GM19025 (cell line): ENCODE data around the gene SALL3.
"Not testable (repeated sequence)": the region's sequence is repeated elsewhere in the genome, so short reads cannot be mapped to it uniquely, and the experiment has no call there.

Experiments
- ATAC-seq: cut with Tn5 transposase; IDR thresholded peaks from one replicate; pipeline ENCODE4 v1.9.1; 2021; ENCODE audit warnings: mild to moderate bottlenecking, low read depth, moderate library complexity; ENCODE audit not compliant: unreplicated experiment

Gene SALL3

GRCh38 chr18:78979730-78980278 lies at the start of gene SALL3:
Gene SALL3, plus strand, starts transcription at chr18:78979818. Its CDS starts 457 bp downstream, at chr18:78980275.
- ATAC-seq, result no peak

GRCh38 chr18:78932281-78932680 lies 47.3 kb upstream of the SALL3 start:
- ATAC-seq, result no peak

DNA sequence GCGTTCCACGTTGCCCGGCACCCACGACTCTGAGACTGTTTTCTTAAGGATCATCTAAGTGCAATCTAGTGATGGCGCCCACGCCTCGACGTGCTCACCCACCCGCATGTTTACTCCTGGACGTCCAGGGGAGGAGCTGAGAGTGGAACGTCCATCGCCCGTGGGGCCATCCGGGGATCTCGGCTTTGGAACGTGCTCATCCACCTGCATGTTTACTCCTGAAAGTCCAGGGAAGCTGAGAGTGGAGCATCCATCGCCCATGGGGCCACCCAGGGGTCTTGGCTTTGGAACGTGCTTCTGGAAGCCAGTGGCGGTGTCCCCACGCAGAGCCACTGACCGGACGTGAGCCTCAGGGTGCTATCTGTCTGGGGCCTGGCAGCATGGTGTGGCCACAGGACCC lies 45.6 kb upstream of the SALL3 start:
- ATAC-seq, result no peak

DNA sequence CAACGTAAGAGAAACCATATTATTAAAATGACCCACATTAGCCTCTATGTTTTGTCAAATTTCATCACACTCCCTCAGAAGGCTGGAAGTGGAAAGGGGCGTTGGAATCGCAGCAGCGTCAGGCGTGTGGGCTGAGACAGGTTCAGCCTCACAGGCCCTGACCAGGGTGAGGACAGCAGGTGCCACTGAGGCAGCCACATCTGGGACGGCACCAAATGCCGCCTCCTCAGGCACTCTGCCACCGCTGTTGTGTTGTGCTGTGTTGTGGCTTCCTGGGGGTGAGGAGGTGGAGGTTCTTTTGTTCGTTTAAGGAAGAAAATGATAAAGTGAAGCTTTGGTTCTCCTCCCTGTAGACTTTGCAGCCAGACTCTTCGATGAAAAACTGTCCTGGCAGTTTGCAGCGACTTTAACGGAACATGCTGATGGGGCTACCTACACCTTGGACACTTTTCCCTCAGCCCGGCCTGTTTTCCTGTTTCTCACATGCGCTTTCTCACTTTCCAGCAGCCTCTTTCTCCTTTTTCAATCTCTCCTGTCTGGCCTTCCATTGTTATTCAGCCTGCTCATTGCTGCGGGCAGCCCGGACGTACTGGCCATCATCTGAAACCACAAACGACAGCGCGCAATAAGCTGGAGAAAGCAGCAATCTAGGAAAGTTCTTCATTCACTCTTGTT lies 44.9 kb upstream of the SALL3 start:
- no peak for ATAC-seq

GRCh38 chr18:78935406-78935805 lies 44.2 kb upstream of the SALL3 start:
- ATAC-seq, result no peak

- no peak for ATAC-seq
Observed at GRCh38 chr18:78936251-78937005, 43.2 kb upstream of the SALL3 start.

- ATAC-seq, result no peak
Observed at GRCh38 chr18:78937166-78937565, 42.5 kb upstream of the SALL3 start.

- no peak for ATAC-seq
Observed at GRCh38 chr18:78939105-78939504, 40.5 kb upstream of the SALL3 start.

DNA sequence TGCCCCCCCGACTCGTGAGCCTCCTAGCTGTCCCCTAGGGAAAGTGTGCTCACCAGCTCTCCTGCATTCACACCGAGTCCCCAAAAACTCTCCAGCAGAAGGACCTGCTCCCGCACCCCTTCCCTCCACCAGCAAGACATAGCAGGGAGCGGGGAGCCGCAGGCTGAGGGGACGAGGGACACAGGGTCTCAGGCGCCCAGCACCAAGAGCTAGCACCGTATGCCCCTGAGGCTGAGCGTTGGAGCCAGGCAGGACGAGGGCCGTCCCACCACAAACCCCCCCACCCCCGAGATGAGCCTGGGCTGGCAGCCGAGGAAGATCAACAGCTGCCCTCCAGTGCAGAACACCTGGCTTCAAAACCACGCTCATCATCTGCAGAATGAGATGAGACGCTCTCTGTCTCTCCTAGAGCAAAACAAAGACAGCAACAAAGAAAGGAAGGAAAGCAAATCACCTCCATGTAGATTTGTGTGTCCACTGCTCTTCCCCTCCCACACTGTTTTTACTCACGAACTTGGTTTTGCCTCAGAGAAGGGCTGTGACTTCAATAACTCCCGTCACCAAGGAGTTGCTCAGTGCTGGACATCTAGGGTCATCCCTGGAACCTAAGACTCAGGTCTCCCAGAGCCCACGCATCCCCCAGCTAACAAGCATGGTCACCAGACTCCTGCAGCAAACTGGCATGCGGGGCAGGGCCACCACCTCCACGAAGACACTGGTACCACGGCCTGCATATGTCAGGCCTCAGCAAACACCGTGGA lies 39.7 kb upstream of the SALL3 start:
- ATAC-seq, result no peak

DNA sequence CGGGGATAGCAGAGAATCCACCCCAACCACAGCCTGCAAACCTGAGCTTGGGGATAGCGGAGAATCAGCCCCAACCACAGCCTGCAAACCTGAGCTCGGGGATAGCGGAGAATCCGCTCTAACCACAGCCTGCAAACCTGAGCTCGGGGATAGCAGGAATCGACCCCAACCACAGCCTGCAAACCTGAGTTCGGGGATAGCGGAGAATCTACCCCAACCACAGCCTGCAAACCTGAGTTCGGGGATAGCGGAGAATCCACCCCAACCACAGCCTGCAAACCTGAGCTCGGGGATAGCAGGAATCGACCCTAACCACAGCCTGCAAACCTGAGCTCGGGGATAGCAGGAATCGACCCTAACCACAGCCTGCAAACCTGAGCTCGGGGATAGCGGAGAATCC lies 37.4 kb upstream of the SALL3 start:
- not testable (repeated sequence) for ATAC-seq

DNA sequence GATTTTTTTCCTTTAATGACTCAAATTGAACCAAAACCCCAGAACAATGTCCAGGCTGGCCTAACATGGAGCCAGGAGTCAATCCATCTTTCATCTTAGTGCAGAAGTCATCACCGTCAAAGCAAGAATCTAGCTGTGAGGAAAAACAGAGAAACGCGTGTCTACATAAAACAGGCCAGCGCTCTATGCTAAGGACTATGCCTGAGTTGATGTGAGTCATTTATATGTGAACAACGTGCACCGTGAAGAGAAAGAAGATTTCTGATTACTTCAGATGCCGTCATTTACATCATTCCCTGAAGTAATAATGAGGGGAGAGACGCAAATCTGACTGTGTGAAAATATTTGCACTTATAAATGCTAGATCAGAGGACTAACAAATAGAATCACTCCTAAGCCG lies 34.0 kb upstream of the SALL3 start:
- ATAC-seq, result no peak

- ATAC-seq, result no peak
Observed at GRCh38 chr18:78947291-78947690, 32.3 kb upstream of the SALL3 start.

DNA sequence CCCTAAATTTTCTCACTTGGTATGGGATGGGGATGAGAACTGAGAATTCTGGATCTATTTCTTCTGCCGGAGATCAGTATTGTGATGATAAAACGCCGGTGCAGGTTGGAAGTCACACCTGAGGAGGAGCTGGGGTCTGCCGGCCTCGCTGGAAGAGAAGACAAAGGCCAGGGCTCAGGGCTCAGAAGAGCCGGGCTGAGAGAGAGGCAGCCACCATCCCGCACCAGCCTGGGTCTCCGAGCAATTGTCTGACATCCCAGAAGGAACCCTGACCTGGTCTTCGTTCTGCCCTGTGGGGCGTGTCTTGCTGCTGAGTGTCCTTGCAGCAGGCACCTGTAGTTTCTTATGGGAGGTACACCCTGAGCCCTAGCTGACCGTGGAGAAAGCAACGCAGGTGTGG lies 31.4 kb upstream of the SALL3 start:
- ATAC-seq, result no peak

DNA sequence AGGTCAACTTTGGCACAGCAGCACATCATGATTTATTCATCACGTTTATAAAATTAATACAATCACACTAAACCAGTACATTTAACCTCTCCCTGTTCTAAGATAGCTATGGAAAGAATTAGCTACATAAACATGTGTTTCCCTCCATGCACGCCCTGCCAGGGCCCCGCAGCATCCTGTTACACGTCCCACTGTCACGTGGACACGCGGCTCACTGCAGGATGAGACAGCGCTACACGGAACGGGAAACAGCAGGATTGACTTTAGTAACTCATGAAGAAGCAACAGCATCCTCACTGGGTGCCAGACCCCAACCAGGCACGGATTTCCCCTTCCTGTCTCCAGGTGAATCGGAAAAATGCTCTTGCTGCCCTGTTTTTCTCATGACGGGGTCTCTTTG lies 30.9 kb upstream of the SALL3 start:
- ATAC-seq, result no peak

DNA sequence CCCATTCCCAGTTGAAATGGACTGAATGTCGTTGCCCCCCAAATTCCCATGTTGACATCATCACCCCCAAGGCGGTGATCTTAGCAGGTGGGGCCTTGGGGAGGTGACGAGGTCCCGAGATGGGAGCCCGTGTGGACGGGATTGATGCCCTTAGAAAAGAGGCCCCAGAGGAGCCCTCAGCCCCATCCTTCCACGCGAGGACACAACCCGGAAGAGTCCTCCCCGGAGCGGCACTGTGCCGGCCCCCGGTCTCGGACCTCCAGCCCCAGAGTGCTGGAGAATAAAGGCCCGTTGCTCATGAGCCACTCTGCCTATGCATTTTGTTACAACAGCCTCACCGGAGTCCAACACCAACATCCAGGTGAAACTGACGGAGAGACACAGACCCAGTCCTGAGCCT lies 30.4 kb upstream of the SALL3 start:
- ATAC-seq, result no peak

GRCh38 chr18:78950386-78950785 lies 29.2 kb upstream of the SALL3 start:
- ATAC-seq, result no peak

DNA sequence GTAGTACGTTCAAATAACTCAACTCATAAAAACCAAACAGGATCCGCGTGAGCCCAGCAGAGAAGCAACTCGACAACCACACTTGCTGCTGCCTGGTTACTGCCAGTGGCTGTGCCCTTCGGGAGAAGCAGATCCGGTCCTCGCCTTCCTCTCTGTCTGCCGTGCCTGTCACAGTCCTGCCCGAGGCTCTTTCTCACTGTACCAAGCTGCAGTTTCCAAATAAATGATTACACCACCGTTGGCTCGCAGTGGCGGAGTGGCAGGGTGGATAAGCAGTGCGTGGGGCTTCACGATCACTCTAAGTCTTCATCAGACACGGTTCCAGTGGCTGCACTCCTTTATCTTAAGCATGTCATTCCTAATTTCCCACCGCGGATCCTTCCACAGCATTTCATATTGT lies 26.1 kb upstream of the SALL3 start:
- ATAC-seq, result no peak

DNA sequence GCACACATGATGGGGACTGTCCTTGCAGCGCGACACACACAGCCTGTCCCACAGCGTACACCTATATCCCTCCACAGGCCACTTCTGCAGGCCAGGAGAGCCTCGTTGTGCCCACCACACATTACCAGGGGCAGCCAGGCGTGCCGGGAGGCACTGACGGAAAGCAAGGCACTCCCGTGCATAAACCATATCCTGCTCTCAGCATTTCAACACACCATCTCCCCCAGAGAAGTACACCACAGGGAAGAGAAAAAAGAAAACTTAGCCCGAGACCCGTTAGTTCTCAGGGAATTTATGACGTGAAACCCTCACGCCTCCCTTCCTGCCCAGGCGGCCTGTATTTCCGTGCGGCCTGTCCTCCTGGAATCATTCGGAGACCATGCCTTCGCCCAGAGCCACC lies 24.6 kb upstream of the SALL3 start:
- no peak for ATAC-seq

- no peak for ATAC-seq
Observed at GRCh38 chr18:78957140-78957539, 22.5 kb upstream of the SALL3 start.

- ATAC-seq, result no peak
Observed at GRCh38 chr18:78960709-78961108, 18.9 kb upstream of the SALL3 start.

- ATAC-seq, result no peak
Observed at GRCh38 chr18:78962098-78962497, 17.5 kb upstream of the SALL3 start.
